PC-9 (cell line): Measurements from ENCODE around the gene OBSL1. TPM values are rescaled to one million over a fixed set of nuclear protein-coding genes. Genes with fewer than 3 reads are reported as not detected.
A peak's percentile ranks its signal among the peaks of the same experiment; 100 is the strongest.

Experiments
- BruUV-seq: library from RNA; stranded (reverse); fragments of 400-500 nt; replicated peaks from 2 replicates; lab custom pipeline; 2021; lab: Mats Ljungman, UMichigan
- CTCF ChIA-PET: fragments of 300-600 bp; sonication (Branson Sonifier 250); formaldehyde crosslinking; loops from one replicate; lab custom pipeline; 2022; ENCODE audit warnings: antibody characterized with exemption; lab: Charles Lee
- POLR2A ChIA-PET: fragments of 300-600 bp; sonication (Branson Sonifier 250); formaldehyde crosslinking; loops from one replicate; lab custom pipeline; 2022; ENCODE audit warnings: antibody characterized with exemption; ENCODE audit not compliant: unreplicated experiment; lab: Charles Lee
- DNase-seq, 2 experiments: peaks; one replicate each; pipeline versions ENCODE4 v3.0.0 to v3.0.0-alpha.2; 2015 to 2022; ENCODE audit warnings: mixed read lengths in 1 of 2
- H2AFZ ChIP-seq: fragments of 200-600 bp; sonication (generic); 2 replicates; pipeline ENCODE4 v1.8.1; 2017; ENCODE audit warnings: antibody characterized with exemption
- H3F3A ChIP-seq: fragments of 200-600 bp; sonication (generic); 2 replicates; pipeline ENCODE4 v1.8.1; 2017; ENCODE audit warnings: antibody characterized with exemption, mild to moderate bottlenecking, low read depth; ENCODE audit not compliant: insufficient read depth
- H3K27ac ChIP-seq: fragments of 200-600 bp; sonication (generic); 2 replicates; pipeline ENCODE4 v1.6.1; 2016; ENCODE audit warnings: mixed run types
- H3K27me3 ChIP-seq: fragments of 200-600 bp; sonication (generic); 2 replicates; pipeline ENCODE4 v1.6.1; 2016; ENCODE audit warnings: low read depth, mixed run types; ENCODE audit not compliant: insufficient read depth
- H3K36me3 ChIP-seq: fragments of 200-600 bp; sonication (generic); 2 replicates; pipeline ENCODE4 v1.6.1; 2016; ENCODE audit warnings: low read depth, mixed run types
- H3K4me1 ChIP-seq: fragments of 200-600 bp; sonication (generic); replicated peaks from 2 replicates; pipeline ENCODE4 v1.6.1; 2016; ENCODE audit warnings: mixed run types; ENCODE audit not compliant: insufficient read depth
- H3K4me2 ChIP-seq: fragments of 200-600 bp; sonication (generic); 2 replicates; pipeline ENCODE4 v1.6.1; 2017; ENCODE audit warnings: mixed run types
- H3K4me3 ChIP-seq: fragments of 200-600 bp; sonication (generic); 2 replicates; pipeline ENCODE4 v1.6.1; 2016; ENCODE audit warnings: mixed run types
- H3K79me2 ChIP-seq: fragments of 200-600 bp; sonication (generic); 2 replicates; pipeline ENCODE4 v1.6.1; 2017; ENCODE audit warnings: low read depth, mixed run types
- H3K9me2 ChIP-seq: fragments of 200-600 bp; sonication (generic); 2 replicates; pipeline ENCODE4 v1.8.1; 2017; ENCODE audit warnings: mild to moderate bottlenecking; ENCODE audit not compliant: insufficient read depth
- H3K9me3 ChIP-seq: fragments of 200-600 bp; sonication (generic); 2 replicates; pipeline ENCODE4 v1.8.1; 2016; ENCODE audit warnings: low read depth; ENCODE audit not compliant: insufficient read depth
- H4K20me1 ChIP-seq: fragments of 200-600 bp; sonication (generic); 2 replicates; pipeline ENCODE4 v1.8.1; 2017; ENCODE audit not compliant: insufficient read depth
- CTCF ChIP-seq: fragments of 200-600 bp; sonication (generic); conservative IDR thresholded peaks from 2 replicates; pipeline ENCODE4 v1.6.1; 2017; ENCODE audit warnings: mixed run types, antibody characterized with exemption, mild to moderate bottlenecking, moderate library complexity
- EZH2 ChIP-seq: fragments of 200-600 bp; sonication (generic); IDR thresholded peaks from 2 replicates; pipeline ENCODE4 v1.8.0; 2017; ENCODE audit warnings: antibody characterized with exemption, low read depth
- intact Hi-C: fragments of 100-400 bp; cut with micrococcal nuclease; formaldehyde crosslinking; loops from one replicate; pipeline ENCODE4 v1.10.0; 2022; ENCODE audit not compliant: unreplicated experiment
- total RNA-seq: library from RNA; stranded (reverse); gene quantifications from 2 replicates; pipeline ENCODE4 v1.2.3, GENCODE V29; 2021

Gene OBSL1
- total RNA-seq, 1 experiment from 2014 or later: 110 TPM

GRCh38 chr2:219572237-219573001 is 1.1 kb upstream of the OBSL1 start, which contains the start of gene INHA:
INHA (plus strand) TSS chr2:219572310; CDS start chr2:219572375, 65 bp downstream.
- Histone ChIP-seq H3K36me3 (no peaks in the 10 kb centered on the region), H3K27ac (peak within 1 kb of the TSS; percentile 64), H2AFZ (peak within 1 kb of the TSS; percentile 70), H3K4me2 (peak within 1 kb of the TSS; percentile 98), H3F3A (peaks cover 13% of the 10 kb centered on the region), H3K9me2 (no peaks in the 10 kb centered on the region), H4K20me1 (no peaks in the 10 kb centered on the region), H3K27me3 (no peaks in the 10 kb centered on the region), H3K4me1 (peaks cover 28% of the 10 kb centered on the region), H3K4me3 (peak within 1 kb of the TSS; percentile 67), H3K9me3 (no peaks in the 10 kb centered on the region), H3K79me2 (peaks cover 13% of the 10 kb centered on the region)
- CTCF ChIA-PET: interaction anchor here (0.6 kb wide), 1 partner anchor 26 kb away, joined by 8 read pairs; no protein-coding TSS in a partner anchor
- TF ChIP-seq CTCF: no peak
- no peak for TF ChIP-seq EZH2
- POLR2A ChIA-PET: interaction anchor here (0.8 kb wide), 1 partner anchor 25 kb away, joined by 9 read pairs; no protein-coding TSS in a partner anchor
- no TSS peak for BruUV-seq
- intact Hi-C loops: loop anchor here (1.0 kb wide), 1 partner anchor 24 kb away; no protein-coding TSS in a partner anchor
- no peak for DNase-seq

- Histone ChIP-seq H3K4me3 (peak overlapping the region; percentile 67), H3F3A (peaks cover 13% of the 10 kb centered on the region), H3K9me3 (no peaks in the 10 kb centered on the region), H3K9me2 (no peaks in the 10 kb centered on the region), H3K79me2 (peaks cover 13% of the 10 kb centered on the region), H2AFZ (peak overlapping the region; percentile 67; the same call in 1 of the 2 replicates), H3K27ac (peak overlapping the region; percentile 64; the same call in 1 of the 2 replicates), H3K4me1 (peaks cover 28% of the 10 kb centered on the region), H3K4me2 (peak overlapping the region; percentile 98), H3K36me3 (no peaks in the 10 kb centered on the region), H3K27me3 (no peaks in the 10 kb centered on the region), H4K20me1 (no peaks in the 10 kb centered on the region)
- no peak for TF ChIP-seq CTCF
- TF ChIP-seq EZH2: no peak
- intact Hi-C loops: loop anchor here (2.0 kb wide), 1 partner anchor 28 kb away; the partner anchor contains the start of gene CHPF
- ChIA-PET CTCF (interaction anchor here (0.6 to 1.4 kb wide), 3 partner anchors 11 to 29 kb away, joined by 5 to 8 read pairs (median 7); no protein-coding TSS in a partner anchor), POLR2A (interaction anchor here (0.5 to 0.7 kb wide), 4 partner anchors 19 to 566 kb away, joined by 3 to 6 read pairs (median 4); no protein-coding TSS in a partner anchor)
- BruUV-seq: no TSS peak
- no peak for DNase-seq
These were observed 422 bp downstream of the OBSL1 start for GRCh38 chr2:219570924-219571310.

GRCh38 chr2:219570194-219570923 is 980 bp downstream of the OBSL1 start:
- CTCF ChIA-PET: interaction anchor here (1.4 kb wide), 1 partner anchor 10 kb away, joined by 8 read pairs; no protein-coding TSS in a partner anchor

More at GRCh38 chr2:219570194-219570923, 980 bp downstream of the OBSL1 start:
- Histone ChIP-seq H3K79me2 (peaks cover 13% of the 10 kb centered on the region), H3K27me3 (no peaks in the 10 kb centered on the region), H4K20me1 (no peaks in the 10 kb centered on the region), H3K4me3 (peak overlapping the region; percentile 67), H3K4me2 (peak overlapping the region; percentile 98), H3K4me1 (peaks cover 28% of the 10 kb centered on the region), H3F3A (peaks cover 13% of the 10 kb centered on the region), H3K27ac (peak overlapping the region; percentile 64; the same call in 1 of the 2 replicates), H3K9me2 (no peaks in the 10 kb centered on the region), H2AFZ (peak overlapping the region; percentile 67), H3K9me3 (no peaks in the 10 kb centered on the region), H3K36me3 (no peaks in the 10 kb centered on the region)
- peak in 1 of 2 experiments; percentile 39 for DNase-seq
- intact Hi-C loops: loop anchor here (2.0 kb wide), 1 partner anchor 28 kb away; the partner anchor contains the start of gene CHPF
- BruUV-seq: no TSS peak
- TF ChIP-seq EZH2: no peak
- no peak for TF ChIP-seq CTCF
- POLR2A ChIA-PET: interaction anchor here (0.5 to 0.7 kb wide), 3 partner anchors 18 to 566 kb away, joined by 3 to 6 read pairs (median 5); no protein-coding TSS in a partner anchor
